Mammary epithelial cell (primary cell): Measurements from ENCODE around the gene CNTN4.

Experiments used
- EZH2 ChIP-seq: IDR thresholded peaks from 2 replicates; pipeline ENCODE4 v1.6.1; 2012; ENCODE audit warnings: low read length, inconsistent platforms, borderline replicate concordance
- TF ChIP-seq, protein P1 (sequence below), 2 donors: IDR thresholded peaks in 1 of 2; conservative IDR thresholded peaks in 1 of 2; 2 replicates each; pipeline ENCODE4 v1.5.1; 2011 to 2012; ENCODE audit warnings: inconsistent platforms in 2 of 2, low read length in 2 of 2, mild to moderate bottlenecking in 2 of 2, control low read depth in 1 of 2, low read depth in 1 of 2; ENCODE audit not compliant: insufficient read depth in 1 of 2; ENCODE audit errors: extremely low read depth in 1 of 2

DNA sequence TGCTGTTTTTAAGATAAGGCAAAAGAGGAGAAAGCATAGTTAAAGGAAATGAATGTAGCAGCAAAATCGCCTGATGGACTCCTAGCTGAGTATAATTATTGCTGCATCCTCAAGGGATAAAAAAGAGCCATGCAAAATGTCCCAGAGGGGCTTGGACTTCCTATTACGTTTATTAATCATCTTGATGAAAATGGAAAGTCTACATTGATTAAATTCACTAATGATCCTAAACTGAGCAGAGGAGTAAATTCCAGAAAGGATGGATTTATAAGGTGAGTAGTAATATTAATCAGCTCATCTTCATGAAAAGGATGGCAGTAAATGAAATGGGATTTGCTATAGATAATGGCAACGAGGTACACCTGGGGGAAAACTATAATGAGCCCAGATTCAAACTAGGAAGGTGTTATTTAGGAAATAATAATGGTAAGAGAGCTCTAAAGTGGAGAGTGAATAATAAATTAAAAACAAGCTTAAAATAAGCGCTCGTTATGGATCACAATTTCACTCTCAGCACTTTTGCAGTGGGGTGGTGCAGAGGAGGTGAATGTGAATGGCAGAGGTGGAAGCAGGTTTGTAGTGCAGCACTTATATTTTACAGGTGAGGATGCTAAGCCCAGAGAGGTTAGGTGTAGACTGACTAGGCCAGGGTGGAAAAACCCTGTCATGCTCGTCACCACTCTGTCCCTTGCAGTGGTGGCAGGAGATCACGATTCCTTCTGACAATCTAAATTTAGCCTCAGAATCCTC is 989.2 kb downstream of the CNTN4 start:
- TF ChIP-seq, protein P1, sequence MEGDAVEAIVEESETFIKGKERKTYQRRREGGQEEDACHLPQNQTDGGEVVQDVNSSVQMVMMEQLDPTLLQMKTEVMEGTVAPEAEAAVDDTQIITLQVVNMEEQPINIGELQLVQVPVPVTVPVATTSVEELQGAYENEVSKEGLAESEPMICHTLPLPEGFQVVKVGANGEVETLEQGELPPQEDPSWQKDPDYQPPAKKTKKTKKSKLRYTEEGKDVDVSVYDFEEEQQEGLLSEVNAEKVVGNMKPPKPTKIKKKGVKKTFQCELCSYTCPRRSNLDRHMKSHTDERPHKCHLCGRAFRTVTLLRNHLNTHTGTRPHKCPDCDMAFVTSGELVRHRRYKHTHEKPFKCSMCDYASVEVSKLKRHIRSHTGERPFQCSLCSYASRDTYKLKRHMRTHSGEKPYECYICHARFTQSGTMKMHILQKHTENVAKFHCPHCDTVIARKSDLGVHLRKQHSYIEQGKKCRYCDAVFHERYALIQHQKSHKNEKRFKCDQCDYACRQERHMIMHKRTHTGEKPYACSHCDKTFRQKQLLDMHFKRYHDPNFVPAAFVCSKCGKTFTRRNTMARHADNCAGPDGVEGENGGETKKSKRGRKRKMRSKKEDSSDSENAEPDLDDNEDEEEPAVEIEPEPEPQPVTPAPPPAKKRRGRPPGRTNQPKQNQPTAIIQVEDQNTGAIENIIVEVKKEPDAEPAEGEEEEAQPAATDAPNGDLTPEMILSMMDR (conservative IDR thresholded peaks at IDR 0.05 in 1 of 2, IDR thresholded peaks at IDR 0.05 in 1 of 2; ENCODE audit: extremely low read depth in 1 of 2, insufficient read depth in 1 of 2, low read depth in 1 of 2, low read length in 2 of 2) = no peak
- no peak for TF ChIP-seq EZH2
